Parathyroid adenoma (tissue), 2 donors: ENCODE measurements around the gene POLR3E.
A peak's percentile ranks its signal among the peaks of the same experiment; 100 is the strongest.
"Not testable (repeated sequence)": the region's sequence is repeated elsewhere in the genome, so short reads cannot be mapped to it uniquely, and the experiment has no call there.

Source experiments
- H2AFZ ChIP-seq: fragments of 300-600 bp; sonication (generic); one replicate; pipeline ENCODE4 v1.7.0; 2017; ENCODE audit warnings: antibody characterized with exemption, mild to moderate bottlenecking
- H3K27ac ChIP-seq: fragments of 300-600 bp; sonication (generic); one replicate; pipeline ENCODE4 v1.7.0; 2017
- H3K27me3 ChIP-seq: fragments of 300-600 bp; sonication (generic); one replicate; pipeline ENCODE4 v1.7.0; 2017; ENCODE audit warnings: low read length; ENCODE audit not compliant: control insufficient read depth, insufficient read depth
- H3K36me3 ChIP-seq: fragments of 300-600 bp; sonication (generic); one replicate; pipeline ENCODE4 v1.7.0; 2017; ENCODE audit warnings: low read length; ENCODE audit not compliant: control insufficient read depth, insufficient read depth
- H3K4me1 ChIP-seq: fragments of 300-600 bp; sonication (generic); one replicate; pipeline ENCODE4 v1.7.0; 2017; ENCODE audit warnings: control low read depth
- H3K4me2 ChIP-seq: fragments of 300-600 bp; sonication (generic); one replicate; pipeline ENCODE4 v1.7.0; 2017; ENCODE audit warnings: low read length
- H3K4me3 ChIP-seq: fragments of 300-600 bp; sonication (generic); one replicate; pipeline ENCODE4 v1.7.0; 2017; ENCODE audit warnings: low read depth, low read length
- H3K79me2 ChIP-seq: fragments of 300-600 bp; sonication (generic); one replicate; pipeline ENCODE4 v1.7.0; 2017; ENCODE audit warnings: control low read depth
- H3K9ac ChIP-seq: fragments of 300-600 bp; sonication (generic); one replicate; pipeline ENCODE4 v1.7.0; 2017; ENCODE audit warnings: mild to moderate bottlenecking
- H3K9me3 ChIP-seq: fragments of 300-600 bp; sonication (generic); one replicate; pipeline ENCODE4 v1.7.0; 2017; ENCODE audit warnings: low read length; ENCODE audit not compliant: control insufficient read depth
- CTCF ChIP-seq: fragments of 300-600 bp; sonication (generic); IDR thresholded peaks from one replicate; pipeline ENCODE4 v1.7.0; 2017; ENCODE audit warnings: antibody characterized with exemption, mild to moderate bottlenecking
- donor health status: primary hyperparathyroidism.

POLR3E gene

GRCh38 chr16:22296225-22297113, 740 bp upstream of the POLR3E start:
- Histone ChIP-seq H3K4me1 (peaks cover 4% of the 10 kb centered on the region), H3K79me2 (peaks cover 9% of the 10 kb centered on the region), H3K4me3 (peak overlapping the region; percentile 68), H2AFZ (peak overlapping the region; percentile 78), H3K27me3 (no peaks in the 10 kb centered on the region), H3K9me3 (no peaks in the 10 kb centered on the region), H3K27ac (peak overlapping the region; percentile 79), H3K9ac (no peak overlapping the region), H3K36me3 (no peaks in the 10 kb centered on the region), H3K4me2 (peak overlapping the region; percentile 77)
- TF ChIP-seq CTCF = no peak

GRCh38 chr16:22297871-22298733, 893 bp downstream of the POLR3E start:
- Histone ChIP-seq H2AFZ (peak overlapping the region; percentile 79), H3K4me2 (peak overlapping the region; percentile 70), H3K36me3 (no peaks in the 10 kb centered on the region), H3K9me3 (no peaks in the 10 kb centered on the region), H3K27ac (peak overlapping the region; percentile 79), H3K27me3 (no peaks in the 10 kb centered on the region), H3K4me3 (peak overlapping the region; percentile 68), H3K9ac (peak overlapping the region; percentile 16), H3K4me1 (peaks cover 4% of the 10 kb centered on the region), H3K79me2 (peaks cover 22% of the 10 kb centered on the region)
- no peak for TF ChIP-seq CTCF

- TF ChIP-seq CTCF = no peak
- Histone ChIP-seq H3K4me2 (no peak overlapping the region), H3K27ac (no peak overlapping the region), H3K79me2 (peaks cover 28% of the 10 kb centered on the region), H3K27me3 (no peaks in the 10 kb centered on the region), H2AFZ (no peak overlapping the region), H3K4me1 (peaks cover 4% of the 10 kb centered on the region), H3K36me3 (no peaks in the 10 kb centered on the region), H3K4me3 (no peak overlapping the region), H3K9me3 (no peaks in the 10 kb centered on the region), H3K9ac (no peak overlapping the region)
Observed at GRCh38 chr16:22299036-22299435, 1.8 kb downstream of the POLR3E start.

- no peak overlapping the region for H3K9ac ChIP-seq
- H3K4me1 ChIP-seq = peaks cover 4% of the 10 kb centered on the region
- H3K27me3 ChIP-seq = no peaks in the 10 kb centered on the region
- no peak overlapping the region for H2AFZ ChIP-seq
- no peak overlapping the region for H3K27ac ChIP-seq
- no peak overlapping the region for H3K4me3 ChIP-seq
- no peak overlapping the region for H3K4me2 ChIP-seq
- no peaks in the 10 kb centered on the region for H3K9me3 ChIP-seq
- TF ChIP-seq CTCF = peak; percentile 59
- H3K79me2 ChIP-seq = peaks cover 37% of the 10 kb centered on the region
- H3K36me3 ChIP-seq = no peaks in the 10 kb centered on the region
Observed at GRCh38 chr16:22300427-22301071, 3.3 kb downstream of the POLR3E start.

- not testable (repeated sequence) for H2AFZ ChIP-seq, H3K27me3 ChIP-seq, H3K9me3 ChIP-seq, H3K27ac ChIP-seq, H3K4me2 ChIP-seq, H3K9ac ChIP-seq, H3K4me1 ChIP-seq, H3K4me3 ChIP-seq, H3K36me3 ChIP-seq
- H3K79me2 ChIP-seq = peaks cover 39% of the 10 kb centered on the region
Observed at GRCh38 chr16:22301423-22301822, 4.2 kb downstream of the POLR3E start.
